CD4-positive, CD25-positive, alpha-beta regulatory T cell (primary cell): Measurements from ENCODE around the gene LPCAT3. TPM values are rescaled to one million over a fixed set of nuclear protein-coding genes. Genes with fewer than 3 reads are reported as not detected.

Source experiments
- ATAC-seq, 2 donors: fragments of 150-1000 bp; cut with Tn5 transposase; one replicate each; pipeline ENCODE4 v1.10.0; 2021; ENCODE audit warnings: low read depth in 2 of 2, moderate number of reproducible peaks in 2 of 2, moderate library complexity in 1 of 2
- DNase-seq, 3 donors: peaks; one replicate each; pipeline versions ENCODE4 v3.0.0 to v3.0.0-alpha.2; 2012 to 2022; ENCODE audit warnings: mixed read lengths in 1 of 3
- H3K27ac ChIP-seq: one replicate; pipeline ENCODE4 v1.7.0; 2013; ENCODE audit warnings: mild to moderate bottlenecking, low read length; ENCODE audit not compliant: insufficient read depth, poor library complexity, severe bottlenecking
- H3K27me3 ChIP-seq: one replicate; pipeline ENCODE4 v1.7.0; 2013; ENCODE audit warnings: low read length; ENCODE audit not compliant: control insufficient read depth, insufficient read depth
- H3K36me3 ChIP-seq: one replicate; pipeline ENCODE4 v1.7.0; 2013; ENCODE audit warnings: mild to moderate bottlenecking, low read length, moderate library complexity; ENCODE audit not compliant: control insufficient read depth, insufficient read depth
- H3K4me1 ChIP-seq: 2 replicates; pipeline ENCODE4 v1.7.0; 2013; ENCODE audit warnings: mild to moderate bottlenecking, low read length; ENCODE audit not compliant: insufficient read depth, control insufficient read depth, poor library complexity, severe bottlenecking
- H3K4me3 ChIP-seq: one replicate; pipeline ENCODE4 v1.7.0; 2013; ENCODE audit warnings: low read depth, mild to moderate bottlenecking, low read length, moderate library complexity
- H3K9me3 ChIP-seq, 2 experiments: 1 replicate in 1 of 2; 2 replicates in 1 of 2; pipeline ENCODE4 v1.7.0; 2013; ENCODE audit warnings: low read length in 2 of 2, mild to moderate bottlenecking in 1 of 2, moderate library complexity in 1 of 2; ENCODE audit not compliant: control insufficient read depth in 2 of 2
- H3K27ac Mint-ChIP-seq, 3 donors: one replicate each; pipeline ENCODE4 v1.8.0; 2020 to 2022; ENCODE audit warnings: mild to moderate bottlenecking in 3 of 3, mixed read lengths in 3 of 3, moderate library complexity in 2 of 3
- H3K27me3 Mint-ChIP-seq: one replicate; pipeline ENCODE4 v1.8.0; 2022; ENCODE audit warnings: mild to moderate bottlenecking, mixed read lengths
- H3K36me3 Mint-ChIP-seq: one replicate; pipeline ENCODE4 v1.8.0; 2020; ENCODE audit warnings: mixed read lengths
- H3K4me1 Mint-ChIP-seq, 4 donors: one replicate each; pipeline ENCODE4 v1.8.0; 2020 to 2022; ENCODE audit warnings: mixed read lengths in 4 of 4, mild to moderate bottlenecking in 1 of 4
- H3K4me3 Mint-ChIP-seq, 4 donors: one replicate each; pipeline ENCODE4 v1.8.0; 2020 to 2022; ENCODE audit warnings: mild to moderate bottlenecking in 4 of 4, mixed read lengths in 4 of 4, moderate library complexity in 3 of 4
- H3K9me3 Mint-ChIP-seq, 7 donors: one replicate each; pipeline ENCODE4 v1.8.0; 2020 to 2022; ENCODE audit warnings: mixed read lengths in 7 of 7, mild to moderate bottlenecking in 3 of 7, moderate library complexity in 2 of 7
- polyA plus RNA-seq, 4 donors: library from polyadenylated mRNA; unstranded; fragments of 300-500 nt; fragmentation: Illumina TruSeq; gene quantifications; one replicate each; pipeline ENCODE4 v1.2.3, GENCODE V29; 2021
- total RNA-seq: library from RNA; stranded (reverse); gene quantifications from one replicate; pipeline ENCODE4 v1.2.3, GENCODE V29; 2022

LPCAT3 gene
- total and polyA plus RNA-seq, 5 donors from 2014 or later: 25.0 to 32.8 (median 30.8) TPM

DNA sequence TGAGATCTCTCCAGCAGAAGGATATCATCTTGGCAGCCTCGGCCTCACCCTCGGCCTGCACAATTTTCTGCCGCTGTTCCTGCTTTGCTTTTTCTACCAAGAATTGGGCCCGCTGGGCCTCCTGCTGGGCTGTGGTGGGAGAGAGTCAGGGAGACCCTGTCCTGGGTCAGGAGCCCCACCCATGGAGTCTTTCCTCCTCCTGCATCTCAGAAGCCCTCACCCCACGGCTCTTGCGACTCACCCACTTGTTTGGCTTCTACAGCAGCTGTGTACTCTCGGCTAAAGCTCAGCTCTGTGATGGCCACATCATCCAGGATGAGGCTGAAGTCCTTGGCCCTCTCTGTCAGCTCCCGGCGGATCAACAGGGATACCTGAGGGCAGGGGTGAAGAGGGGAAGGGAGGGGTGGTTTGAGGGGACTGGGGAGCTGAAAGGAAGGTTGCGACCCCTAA lies 50.6 kb downstream of the LPCAT3 start:
- no peak for DNase-seq
- no peak overlapping the region for H3K27ac ChIP-seq
- no peak overlapping the region for H3K27ac Mint-ChIP-seq
- ATAC-seq: no peak
- H3K27me3 ChIP-seq: no peaks in the 10 kb centered on the region
- no peaks in the 10 kb centered on the region for H3K9me3 Mint-ChIP-seq
- H3K27me3 Mint-ChIP-seq: no peaks in the 10 kb centered on the region
- peaks cover 17 to 59% (median 35%) of the 10 kb centered on the region in 4 donors for H3K4me1 Mint-ChIP-seq
- H3K36me3 Mint-ChIP-seq: peaks cover 20% of the 10 kb centered on the region
- H3K9me3 ChIP-seq: no peaks in the 10 kb centered on the region
- peaks cover 42% of the 10 kb centered on the region for H3K36me3 ChIP-seq
- peaks cover 36% of the 10 kb centered on the region for H3K4me1 ChIP-seq
- peak overlapping the region in 3 of 4 donors; percentile 31 to 61 (median 51) for H3K4me3 Mint-ChIP-seq
- H3K4me3 ChIP-seq: no peak overlapping the region

DNA sequence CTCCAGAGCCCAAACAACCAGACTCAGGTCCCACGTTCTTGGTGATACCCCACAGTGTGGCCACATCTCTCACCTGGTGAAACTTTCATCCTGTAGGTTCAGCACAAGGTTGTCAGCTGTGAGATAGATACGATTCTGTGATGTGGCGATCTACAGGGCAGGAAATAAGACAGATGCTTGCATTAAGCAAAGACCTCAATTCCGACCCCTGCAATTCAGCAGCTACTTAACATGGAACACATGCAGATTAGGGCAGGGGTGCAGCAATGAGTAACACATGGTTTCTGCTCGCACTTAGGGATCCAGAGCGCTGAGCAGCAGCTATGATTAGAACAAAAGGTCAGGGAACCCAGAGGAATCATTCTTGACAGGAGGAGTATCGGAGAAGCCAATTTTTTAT lies 51.9 kb downstream of the LPCAT3 start:
- Histone ChIP-seq H3K27ac (no peak overlapping the region), H3K4me3 (no peak overlapping the region), H3K9me3 (no peaks in the 10 kb centered on the region), H3K36me3 (peaks cover 42% of the 10 kb centered on the region), H3K27me3 (no peaks in the 10 kb centered on the region), H3K4me1 (peaks cover 46% of the 10 kb centered on the region)
- Mint-ChIP-seq H3K27me3 (no peaks in the 10 kb centered on the region), H3K27ac (no peak overlapping the region), H3K4me3 (peak overlapping the region in 2 of 4 donors; percentile 47 to 61), H3K4me1 (peaks cover 13 to 55% (median 33%) of the 10 kb centered on the region in 4 donors), H3K9me3 (no peaks in the 10 kb centered on the region), H3K36me3 (peaks cover 21% of the 10 kb centered on the region)
- DNase-seq: no peak
- ATAC-seq: no peak

DNA sequence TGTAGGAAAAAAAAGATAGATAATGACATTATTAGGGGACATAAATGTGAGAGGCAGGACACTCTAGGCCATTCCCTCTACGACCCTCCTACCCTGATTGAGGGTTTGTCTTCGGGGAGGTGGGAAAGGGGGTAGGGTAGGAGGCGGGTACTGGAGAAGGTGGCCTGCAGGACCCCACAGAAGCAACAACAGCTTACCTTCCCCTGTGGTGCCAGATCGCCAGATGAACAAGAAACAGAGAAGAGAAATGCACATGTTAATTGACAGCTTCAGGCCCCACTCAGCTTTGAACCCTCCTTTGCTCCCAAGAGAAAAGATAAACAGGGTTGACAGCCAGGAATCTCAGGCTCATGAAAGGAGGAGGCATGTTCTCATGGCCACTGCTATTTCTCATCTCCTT lies 52.6 kb downstream of the LPCAT3 start:
- H3K27ac ChIP-seq: peak overlapping the region; percentile 75
- H3K4me1 ChIP-seq: peaks cover 48% of the 10 kb centered on the region
- Mint-ChIP-seq H3K9me3 (no peaks in the 10 kb centered on the region), H3K27ac (peak overlapping the region in 2 of 3 donors; percentile 90 to 92), H3K4me3 (peak overlapping the region in 2 of 4 donors; percentile 78 to 83), H3K4me1 (peaks cover 13 to 57% (median 35%) of the 10 kb centered on the region in 4 donors), H3K27me3 (no peaks in the 10 kb centered on the region), H3K36me3 (peaks cover 23% of the 10 kb centered on the region)
- DNase-seq: no peak
- H3K27me3 ChIP-seq: no peaks in the 10 kb centered on the region
- no peak for ATAC-seq
- H3K36me3 ChIP-seq: peaks cover 42% of the 10 kb centered on the region
- no peak overlapping the region for H3K4me3 ChIP-seq
- no peaks in the 10 kb centered on the region for H3K9me3 ChIP-seq

DNA sequence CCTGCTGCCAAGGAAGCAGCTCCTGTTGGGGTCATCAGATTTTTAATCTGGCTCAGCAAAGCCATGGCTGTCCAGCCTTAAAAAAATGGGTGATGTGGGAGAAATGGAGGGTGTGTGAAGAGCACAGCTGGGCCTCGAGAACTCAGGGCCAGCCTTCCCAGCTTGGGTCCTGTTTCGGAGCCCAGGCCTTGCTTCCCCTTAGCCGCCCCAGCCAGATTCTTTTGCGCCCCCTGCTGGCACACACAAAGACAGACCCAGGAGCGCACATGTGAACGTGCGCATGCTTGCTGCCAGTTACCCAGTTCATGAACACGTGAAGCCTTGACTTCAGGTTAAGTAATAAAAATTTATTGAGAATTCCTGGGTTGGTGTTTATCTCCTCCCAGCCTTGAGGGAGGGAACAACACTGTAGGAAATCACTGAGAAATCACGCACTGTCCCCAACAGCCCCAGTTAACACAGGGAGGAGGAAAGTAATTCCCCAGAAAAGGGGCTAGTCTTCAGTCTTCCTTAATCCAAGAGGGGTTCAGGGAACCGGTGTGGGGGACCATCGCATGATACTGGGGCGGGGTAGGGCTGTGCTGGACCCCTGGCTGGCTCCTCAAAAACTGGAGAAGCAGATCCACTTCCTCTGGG lies 53.1 kb downstream of the LPCAT3 start:
- H3K9me3 Mint-ChIP-seq: no peaks in the 10 kb centered on the region
- peaks cover 47% of the 10 kb centered on the region for H3K36me3 ChIP-seq
- peak overlapping the region; percentile 4 to 83 (median 60) for H3K4me3 Mint-ChIP-seq
- peaks cover 52% of the 10 kb centered on the region for H3K4me1 ChIP-seq
- peak overlapping the region; percentile 75 for H3K27ac ChIP-seq
- H3K4me3 ChIP-seq: no peak overlapping the region
- H3K36me3 Mint-ChIP-seq: peaks cover 23% of the 10 kb centered on the region
- H3K27me3 ChIP-seq: no peaks in the 10 kb centered on the region
- DNase-seq: peak; percentile 78 to 91 (median 87)
- peaks cover 11 to 59% (median 36%) of the 10 kb centered on the region in 4 donors for H3K4me1 Mint-ChIP-seq
- no peaks in the 10 kb centered on the region for H3K27me3 Mint-ChIP-seq
- H3K27ac Mint-ChIP-seq: peak overlapping the region in 2 of 3 donors; percentile 90 to 92
- H3K9me3 ChIP-seq: no peaks in the 10 kb centered on the region
- ATAC-seq: peak; percentile 34 to 42

DNA sequence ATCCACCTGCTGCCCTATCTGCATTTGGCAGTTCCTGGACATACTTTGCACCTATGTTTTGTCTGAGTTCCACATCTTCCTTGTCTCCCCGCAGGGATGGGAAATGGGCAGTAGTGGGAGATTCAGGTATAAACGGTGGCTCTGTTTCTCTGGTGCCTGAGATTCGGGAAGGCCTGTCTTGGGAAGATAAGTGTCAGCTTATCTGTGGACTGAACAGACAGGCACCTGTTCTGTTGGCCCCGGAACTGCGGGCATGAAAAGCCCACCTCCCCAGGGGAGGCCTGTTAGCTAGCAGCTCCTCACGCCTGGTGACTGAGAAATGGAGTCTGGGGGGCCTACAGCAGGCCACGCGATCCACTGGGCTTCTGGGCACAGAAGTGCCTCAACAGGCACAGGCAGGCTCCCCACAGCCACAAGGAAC lies 53.7 kb downstream of the LPCAT3 start:
- Histone ChIP-seq H3K9me3 (no peaks in the 10 kb centered on the region), H3K4me1 (peaks cover 52% of the 10 kb centered on the region), H3K27ac (peak overlapping the region; percentile 75), H3K4me3 (no peak overlapping the region), H3K27me3 (no peaks in the 10 kb centered on the region), H3K36me3 (peaks cover 47% of the 10 kb centered on the region)
- Mint-ChIP-seq H3K4me3 (peak overlapping the region in 3 of 4 donors; percentile 43 to 83 (median 78)), H3K9me3 (no peaks in the 10 kb centered on the region), H3K27me3 (no peaks in the 10 kb centered on the region), H3K4me1 (peaks cover 11 to 59% (median 36%) of the 10 kb centered on the region in 4 donors), H3K27ac (peak overlapping the region in 2 of 3 donors; percentile 90 to 92), H3K36me3 (peaks cover 23% of the 10 kb centered on the region)
- DNase-seq (no peak), ATAC-seq (no peak)

DNA sequence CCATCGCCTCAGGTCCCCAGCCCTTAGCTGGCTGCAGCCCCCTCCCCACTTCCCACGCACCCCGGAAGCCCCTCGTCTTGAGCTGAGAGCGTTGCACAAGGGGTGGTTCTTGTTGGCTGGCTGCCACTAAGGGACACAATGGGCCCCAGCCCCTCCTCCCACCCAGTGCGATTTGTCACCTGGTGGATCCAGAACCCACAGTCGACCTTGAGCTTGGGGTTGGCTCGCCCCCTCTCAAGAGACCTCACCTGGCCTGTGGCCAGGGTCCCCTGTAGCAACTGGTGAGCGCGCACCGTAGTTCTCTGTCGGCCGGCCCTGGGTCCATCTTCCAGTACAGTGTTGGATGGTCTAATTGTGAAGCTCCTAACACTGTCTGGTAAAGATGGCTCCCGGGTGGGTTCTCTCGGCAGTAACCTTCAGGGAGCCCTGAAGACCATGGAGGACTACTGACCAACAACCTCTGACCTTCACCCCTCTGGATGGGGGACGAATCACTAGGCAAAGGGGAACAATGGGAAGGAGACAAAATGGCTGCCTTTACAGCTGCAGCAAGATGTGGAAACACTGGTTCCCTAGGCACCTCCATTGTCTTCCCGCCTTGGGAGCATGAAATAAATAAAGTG lies 54.4 kb downstream of the LPCAT3 start:
- no peak overlapping the region for H3K4me3 ChIP-seq
- DNase-seq (no peak), ATAC-seq (no peak)
- no peak overlapping the region for H3K4me3 Mint-ChIP-seq
- H3K9me3 Mint-ChIP-seq: no peaks in the 10 kb centered on the region
- H3K4me1 ChIP-seq: peaks cover 52% of the 10 kb centered on the region
- no peaks in the 10 kb centered on the region for H3K9me3 ChIP-seq
- peaks cover 43% of the 10 kb centered on the region for H3K36me3 ChIP-seq
- H3K4me1 Mint-ChIP-seq: peaks cover 6 to 59% (median 37%) of the 10 kb centered on the region in 4 donors
- H3K27ac Mint-ChIP-seq: peak overlapping the region; percentile 38 to 92 (median 90)
- no peaks in the 10 kb centered on the region for H3K27me3 ChIP-seq
- no peak overlapping the region for H3K27ac ChIP-seq
- H3K36me3 Mint-ChIP-seq: peaks cover 24% of the 10 kb centered on the region
- H3K27me3 Mint-ChIP-seq: no peaks in the 10 kb centered on the region

DNA sequence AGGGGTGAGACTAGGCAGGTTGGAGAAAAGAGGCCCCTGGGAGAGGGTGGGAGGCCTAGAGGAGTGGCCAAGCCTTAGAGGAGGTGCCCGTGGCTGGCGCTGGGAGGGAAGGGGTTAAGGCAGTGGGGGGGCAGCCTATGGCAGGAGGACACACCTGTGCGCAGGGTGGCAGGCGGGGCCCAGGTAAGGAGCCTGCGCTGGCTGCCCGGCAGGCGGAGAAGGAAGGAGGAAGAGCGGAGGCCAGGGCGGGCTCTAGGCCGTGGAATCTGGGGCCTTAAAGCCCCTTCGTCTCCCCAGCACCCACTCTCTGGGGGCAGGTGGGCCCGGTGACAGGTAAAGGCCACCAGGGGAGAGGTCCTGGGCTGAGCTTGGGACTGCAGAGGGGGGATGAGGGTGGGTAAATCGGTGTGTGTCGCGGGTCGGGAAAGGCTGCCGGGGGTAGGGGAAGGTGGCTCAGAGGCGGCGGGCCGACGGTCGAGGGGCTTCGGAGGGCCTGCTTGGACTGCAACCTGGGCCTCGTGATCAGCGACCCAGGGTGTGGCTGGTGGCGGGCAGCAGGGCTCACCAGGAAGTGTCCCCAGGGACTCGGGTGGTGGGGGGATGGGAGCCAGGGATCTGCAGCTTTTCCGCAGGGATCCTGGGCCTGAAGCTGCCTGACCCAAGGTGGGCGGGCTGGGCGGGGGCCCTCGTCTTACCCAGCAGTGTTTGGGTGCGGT lies 55.1 kb downstream of the LPCAT3 start:
- no peak for DNase-seq
- H3K4me3 ChIP-seq: no peak overlapping the region
- H3K4me1 Mint-ChIP-seq: peaks cover 9 to 60% (median 37%) of the 10 kb centered on the region in 4 donors
- no peaks in the 10 kb centered on the region for H3K9me3 Mint-ChIP-seq
- H3K36me3 ChIP-seq: peaks cover 36% of the 10 kb centered on the region
- peak overlapping the region; percentile 98 for H3K27ac ChIP-seq
- H3K4me1 ChIP-seq: peaks cover 56% of the 10 kb centered on the region
- H3K4me3 Mint-ChIP-seq: no peak overlapping the region
- peak overlapping the region in 2 of 3 donors; percentile 5 to 99 for H3K27ac Mint-ChIP-seq
- no peaks in the 10 kb centered on the region for H3K27me3 Mint-ChIP-seq
- ATAC-seq: no peak
- no peaks in the 10 kb centered on the region for H3K9me3 ChIP-seq
- H3K27me3 ChIP-seq: no peaks in the 10 kb centered on the region
- H3K36me3 Mint-ChIP-seq: peaks cover 27% of the 10 kb centered on the region
